GM19238 (cell line): Measurements from ENCODE around the gene OR10D3.
"Not testable (repeated sequence)": the region's sequence is repeated elsewhere in the genome, so short reads cannot be mapped to it uniquely, and the experiment has no call there.

Experiments
- DNase-seq: peaks from one replicate; pipeline ENCODE4 v3.0.0; 2011; ENCODE audit warnings: low spot score; ENCODE audit not compliant: insufficient read length

Gene OR10D3

DNA sequence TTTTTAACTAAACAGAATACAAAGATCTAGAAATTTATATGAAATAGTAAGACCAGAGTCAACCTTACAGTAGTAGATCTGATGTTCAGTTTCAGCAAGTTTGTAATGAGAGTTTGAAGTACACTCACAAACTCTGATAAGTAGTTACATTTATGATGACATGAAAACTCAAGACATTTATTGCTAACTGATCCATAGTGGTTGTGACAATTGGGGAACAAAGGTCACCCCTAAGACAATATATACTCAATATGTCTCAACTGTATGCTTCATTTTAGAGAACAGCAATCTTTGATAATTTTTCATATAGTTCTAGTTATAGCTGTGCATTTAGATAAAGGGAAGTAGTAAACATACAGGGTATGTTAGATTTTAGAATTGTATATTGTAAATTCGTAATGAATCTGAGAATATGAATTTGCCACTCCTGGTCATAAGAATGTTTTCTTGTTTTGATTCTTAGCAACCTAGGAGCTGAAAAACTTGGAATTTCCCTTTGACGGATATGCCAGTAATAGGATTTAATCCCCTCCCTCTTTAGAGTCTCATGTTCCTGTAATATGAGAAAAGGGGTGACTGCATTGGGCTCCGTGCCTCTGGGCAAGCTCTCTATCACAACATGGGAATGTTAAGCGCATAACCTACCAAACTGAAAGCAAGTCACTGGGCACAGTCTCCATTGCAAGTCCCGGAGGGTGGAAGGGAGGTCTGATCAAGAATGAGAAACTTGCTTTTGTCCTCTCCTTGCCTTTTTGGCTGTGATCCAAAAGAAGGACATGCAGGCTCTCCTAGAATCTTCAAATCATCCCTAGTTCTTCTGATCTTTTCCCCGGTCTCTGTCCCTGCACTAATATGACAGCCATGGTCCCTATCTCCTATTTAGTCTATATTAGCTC is 11.4 kb downstream of the OR10D3 start:
- DNase-seq, result no peak

- peak; percentile 18 for DNase-seq
Measured at GRCh38 chr11:124195189-124195734, 12.1 kb downstream of the OR10D3 start.

- no peak for DNase-seq
Measured at GRCh38 chr11:124197999-124198398, 14.9 kb downstream of the OR10D3 start.

- DNase-seq, result no peak
Measured at GRCh38 chr11:124198897-124199296, 15.8 kb downstream of the OR10D3 start.

GRCh38 chr11:124199702-124200101 is 16.6 kb downstream of the OR10D3 start:
- no peak for DNase-seq

GRCh38 chr11:124200671-124201070 is 17.5 kb downstream of the OR10D3 start:
- DNase-seq, result no peak

DNA sequence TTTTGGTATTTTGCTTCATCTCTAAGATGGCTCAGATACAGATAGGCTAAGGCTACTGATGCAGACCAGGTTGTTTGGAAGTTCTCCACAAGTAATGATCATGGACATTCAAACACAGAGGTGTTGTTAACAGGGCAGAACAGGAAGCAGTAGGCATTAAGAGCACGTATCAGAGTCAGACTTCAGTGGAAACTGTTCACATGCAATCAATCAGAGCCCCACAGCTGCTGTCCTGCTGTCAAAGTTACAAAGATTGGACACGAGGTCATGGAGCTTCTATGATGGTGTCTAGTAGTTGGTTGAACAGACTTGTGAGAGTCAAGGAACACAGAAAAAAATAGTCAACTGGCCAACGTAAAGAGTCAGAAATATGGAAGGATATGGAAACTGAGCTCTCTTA is 19.8 kb downstream of the OR10D3 start:
- DNase-seq, result no peak

DNA sequence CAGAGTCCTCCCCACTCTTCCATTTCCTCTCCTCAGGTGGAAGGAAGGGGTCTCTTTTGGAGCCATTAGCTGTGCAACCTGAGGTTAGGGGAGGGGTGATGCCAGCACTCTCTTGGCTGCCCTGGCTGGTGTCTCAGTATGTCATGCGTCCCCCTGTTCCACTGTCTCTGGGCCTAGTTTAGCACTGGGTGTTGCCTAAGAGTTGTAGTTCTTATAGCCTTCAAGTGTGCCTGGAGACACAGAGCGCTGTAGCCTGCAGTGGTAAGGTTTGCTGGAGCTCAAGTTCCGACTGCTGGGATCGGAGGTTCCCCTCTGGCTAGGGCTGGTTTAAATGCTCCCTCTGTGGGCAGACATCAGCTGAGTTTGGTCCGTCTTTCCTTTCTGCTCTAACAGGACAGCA is 20.9 kb downstream of the OR10D3 start:
- no peak for DNase-seq

DNA sequence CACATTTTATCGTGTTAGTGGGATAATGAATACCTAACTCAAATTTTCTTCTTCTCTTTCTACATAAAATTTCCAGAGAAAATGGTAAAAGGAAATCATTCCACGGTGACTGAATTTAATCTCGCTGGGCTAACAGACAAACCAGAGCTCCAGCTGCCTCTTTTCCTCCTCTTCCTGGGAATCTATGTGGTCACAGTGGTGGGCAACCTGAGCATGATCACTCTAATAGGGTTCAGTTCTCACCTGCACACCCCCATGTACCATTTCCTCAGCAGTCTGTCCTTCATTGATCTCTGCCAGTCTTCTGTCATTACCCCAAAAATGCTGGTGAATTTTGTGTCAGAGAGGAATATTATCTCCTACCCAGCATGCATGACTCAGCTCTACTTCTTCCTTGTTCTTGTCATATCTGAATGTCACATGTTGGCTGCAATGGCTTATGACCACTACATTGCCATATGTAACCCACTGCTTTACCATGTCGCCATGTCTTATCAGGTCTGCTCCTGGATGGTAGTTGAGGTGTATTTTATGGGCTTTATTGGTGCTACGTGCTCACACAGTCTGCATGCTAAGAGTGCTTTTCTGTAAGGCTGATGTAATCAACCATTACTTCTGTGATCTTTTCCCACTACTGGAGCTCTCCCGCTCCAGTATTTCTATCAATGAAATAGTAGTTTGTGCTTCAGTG is 24.1 kb downstream of the OR10D3 start:
- no peak for DNase-seq

GRCh38 chr11:124209824-124210357 is 26.7 kb downstream of the OR10D3 start:
- no peak for DNase-seq

- DNase-seq, result no peak
Measured at GRCh38 chr11:124210421-124210820, 27.3 kb downstream of the OR10D3 start.

GRCh38 chr11:124211321-124211720 is 28.2 kb downstream of the OR10D3 start:
- no peak for DNase-seq

DNA sequence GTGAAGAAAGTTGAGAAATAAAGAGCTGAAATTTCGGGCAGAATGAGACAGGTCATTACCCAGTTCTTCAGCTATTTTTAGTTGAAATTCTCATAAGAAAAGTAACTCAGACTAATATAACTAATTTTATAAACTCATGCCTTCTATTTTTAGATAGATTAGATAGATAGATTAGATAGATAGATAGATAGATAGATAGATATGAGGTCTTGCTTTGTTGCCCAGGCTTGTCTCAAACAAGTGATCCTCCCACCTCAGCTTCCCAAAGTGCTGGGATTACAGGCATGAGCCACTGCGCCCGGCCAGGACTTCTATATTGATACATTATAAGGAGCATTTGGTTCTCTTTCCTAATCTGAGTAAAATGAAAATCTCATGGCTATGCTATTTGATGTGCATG is 30.9 kb downstream of the OR10D3 start:
- no peak for DNase-seq

DNA sequence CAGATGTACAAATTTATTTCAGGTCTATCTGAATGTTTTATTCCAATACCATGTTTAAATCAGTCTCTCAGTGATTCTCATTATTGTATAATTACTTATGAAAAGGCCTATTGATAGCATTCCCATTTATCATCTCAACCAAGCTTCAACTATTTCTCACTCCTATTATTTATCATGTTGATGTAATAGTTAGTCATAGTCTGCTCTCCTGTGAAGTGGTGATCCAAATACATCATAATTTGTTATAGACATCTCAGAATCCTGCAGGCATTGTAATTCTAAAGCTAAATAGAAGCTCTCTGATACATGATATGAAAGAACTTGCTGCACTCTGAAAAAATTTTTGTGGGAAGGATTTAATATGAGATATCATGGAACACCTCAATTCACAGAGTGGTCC is 36.0 kb downstream of the OR10D3 start:
- no peak for DNase-seq

- no peak for DNase-seq
Measured at GRCh38 chr11:124222407-124222806, 39.3 kb downstream of the OR10D3 start.

GRCh38 chr11:124224618-124225423 is 41.7 kb downstream of the OR10D3 start:
- DNase-seq, result not testable (repeated sequence)

GRCh38 chr11:124225471-124225870 is 42.3 kb downstream of the OR10D3 start:
- no peak for DNase-seq

DNA sequence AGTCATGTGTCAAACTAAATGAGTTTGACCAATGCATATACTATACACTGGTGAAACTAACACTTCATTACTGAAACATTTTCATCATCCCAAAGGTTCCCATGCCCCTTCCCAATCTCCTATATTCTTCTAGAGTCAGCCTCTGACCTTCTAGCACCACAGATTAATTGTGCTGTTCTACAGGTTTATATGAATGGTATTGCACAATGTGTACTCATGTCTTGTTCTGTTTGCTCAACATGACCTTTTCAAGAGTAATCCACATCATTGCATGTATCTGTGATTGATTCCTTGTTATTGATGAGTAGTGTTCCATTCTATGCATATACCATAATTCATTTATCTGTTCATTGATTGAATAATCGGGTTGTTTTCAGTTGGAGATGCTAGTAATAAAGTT is 50.2 kb downstream of the OR10D3 start:
- DNase-seq, result no peak
